ENCODE results near the gene TGIF2.
A peak's percentile ranks its signal among the peaks of the same experiment; 100 is the strongest.

TGIF2 gene

GRCh38 chr20:36573798-36574365, 485 bp downstream of the TGIF2 start:
- TF ChIP-seq, protein P1, sequence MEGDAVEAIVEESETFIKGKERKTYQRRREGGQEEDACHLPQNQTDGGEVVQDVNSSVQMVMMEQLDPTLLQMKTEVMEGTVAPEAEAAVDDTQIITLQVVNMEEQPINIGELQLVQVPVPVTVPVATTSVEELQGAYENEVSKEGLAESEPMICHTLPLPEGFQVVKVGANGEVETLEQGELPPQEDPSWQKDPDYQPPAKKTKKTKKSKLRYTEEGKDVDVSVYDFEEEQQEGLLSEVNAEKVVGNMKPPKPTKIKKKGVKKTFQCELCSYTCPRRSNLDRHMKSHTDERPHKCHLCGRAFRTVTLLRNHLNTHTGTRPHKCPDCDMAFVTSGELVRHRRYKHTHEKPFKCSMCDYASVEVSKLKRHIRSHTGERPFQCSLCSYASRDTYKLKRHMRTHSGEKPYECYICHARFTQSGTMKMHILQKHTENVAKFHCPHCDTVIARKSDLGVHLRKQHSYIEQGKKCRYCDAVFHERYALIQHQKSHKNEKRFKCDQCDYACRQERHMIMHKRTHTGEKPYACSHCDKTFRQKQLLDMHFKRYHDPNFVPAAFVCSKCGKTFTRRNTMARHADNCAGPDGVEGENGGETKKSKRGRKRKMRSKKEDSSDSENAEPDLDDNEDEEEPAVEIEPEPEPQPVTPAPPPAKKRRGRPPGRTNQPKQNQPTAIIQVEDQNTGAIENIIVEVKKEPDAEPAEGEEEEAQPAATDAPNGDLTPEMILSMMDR (IDR thresholded peaks at IDR 0.05; ENCODE audit: low read length, missing control alignments): no peak
- DNase-seq (ENCODE audit: low read depth): no peak
- H3K4me3 ChIP-seq (replicated peaks; ENCODE audit: low read depth, low read length): peak overlapping the region; percentile 73

- H3K4me3 ChIP-seq (replicated peaks; ENCODE audit: low read depth, low read length): peak overlapping the region; percentile 73
- TF ChIP-seq, protein P1 (IDR thresholded peaks at IDR 0.05; ENCODE audit: low read length, missing control alignments): no peak
- peak; percentile 73 for DNase-seq (ENCODE audit: low read depth)
Observed at GRCh38 chr20:36574366-36575135, 1.2 kb downstream of the TGIF2 start.

GRCh38 chr20:36576081-36576445, 2.7 kb downstream of the TGIF2 start:
- H3K4me3 ChIP-seq (replicated peaks; ENCODE audit: low read depth, low read length): no peak overlapping the region
- DNase-seq (ENCODE audit: low read depth): no peak
- TF ChIP-seq, protein P1 (IDR thresholded peaks at IDR 0.05; ENCODE audit: low read length, missing control alignments): no peak

DNA sequence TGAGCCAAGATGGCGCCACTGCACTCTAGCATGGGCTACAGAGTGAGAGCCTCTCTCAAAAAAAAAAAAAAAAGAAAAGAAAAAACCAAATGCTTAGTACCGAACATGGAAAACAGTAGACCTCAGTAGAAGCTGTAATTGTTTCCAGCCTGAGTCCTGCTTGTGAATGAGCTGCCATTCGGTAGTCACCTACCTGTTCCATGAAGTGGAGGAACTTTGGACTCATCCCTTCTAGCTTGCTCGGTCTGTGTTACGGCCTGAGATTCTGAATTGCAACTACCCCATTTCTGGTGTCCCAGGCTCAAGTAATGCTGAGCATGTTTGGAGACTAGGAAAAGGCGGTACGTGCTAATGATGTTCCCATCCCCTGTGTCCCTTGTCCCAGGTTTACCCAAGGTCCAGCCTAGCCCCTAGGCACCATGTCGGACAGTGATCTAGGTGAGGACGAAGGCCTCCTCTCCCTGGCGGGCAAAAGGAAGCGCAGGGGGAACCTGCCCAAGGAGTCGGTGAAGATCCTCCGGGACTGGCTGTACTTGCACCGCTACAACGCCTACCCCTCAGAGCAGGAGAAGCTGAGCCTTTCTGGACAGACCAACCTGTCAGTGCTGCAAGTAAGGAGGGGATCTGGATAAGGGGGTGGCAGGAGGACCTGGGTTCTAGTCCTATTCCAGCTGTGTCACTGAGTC, 5.1 kb downstream of the TGIF2 start:
- TF ChIP-seq, protein P1 (IDR thresholded peaks at IDR 0.05; ENCODE audit: low read length, missing control alignments): no peak
- H3K4me3 ChIP-seq (replicated peaks; ENCODE audit: low read depth, low read length): no peak overlapping the region
- no peak for DNase-seq (ENCODE audit: low read depth)

DNA sequence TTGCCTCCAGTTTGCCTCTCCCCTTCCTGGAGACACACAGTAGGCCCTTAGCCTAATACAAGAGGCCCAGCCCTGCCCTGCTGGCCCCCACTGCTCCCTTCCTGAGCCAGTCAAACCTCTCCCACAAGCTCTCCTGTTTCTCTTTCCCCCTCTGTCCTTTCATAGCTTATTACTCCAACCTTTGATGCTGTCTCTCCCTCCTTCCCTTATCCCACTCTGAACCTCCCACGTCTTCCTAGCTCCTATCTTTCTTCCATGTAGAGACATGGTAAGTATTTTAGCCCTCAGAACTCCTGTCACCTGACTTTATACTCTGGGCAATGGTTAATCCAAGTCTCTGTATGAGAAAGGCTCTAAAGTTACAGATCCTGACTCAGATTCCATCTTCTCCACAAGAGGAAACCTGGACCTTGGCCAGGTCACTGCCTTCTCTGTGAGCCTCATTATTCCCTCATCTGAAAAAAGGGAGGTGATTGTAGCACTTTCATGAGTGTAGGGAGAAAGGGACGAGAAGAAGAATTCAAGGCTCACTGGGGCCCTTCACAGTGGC, 6.7 kb downstream of the TGIF2 start:
- no peak overlapping the region for H3K4me3 ChIP-seq (replicated peaks; ENCODE audit: low read depth, low read length)
- TF ChIP-seq, protein P1 (IDR thresholded peaks at IDR 0.05; ENCODE audit: low read length, missing control alignments): no peak
- DNase-seq (ENCODE audit: low read depth): peak; percentile 27

GRCh38 chr20:36582322-36582721, 8.9 kb downstream of the TGIF2 start:
- no peak for DNase-seq (ENCODE audit: low read depth)
- no peak overlapping the region for H3K4me3 ChIP-seq (replicated peaks; ENCODE audit: low read depth, low read length)
- TF ChIP-seq, protein P1 (IDR thresholded peaks at IDR 0.05; ENCODE audit: low read length, missing control alignments): no peak
